Activated naive CD8-positive, alpha-beta T cell treated with anti-CD3 and anti-CD28 coated beads, Interleukin-2, amount 50 U/mL, for 16 hours (primary cell): ENCODE results near the gene CWC22.
A peak's percentile ranks its signal among the peaks of the same experiment; 100 is the strongest.
"Not testable (repeated sequence)": the region's sequence is repeated elsewhere in the genome, so short reads cannot be mapped to it uniquely, and the experiment has no call there.

ENCODE experiments used
- DNase-seq: peaks from one replicate; pipeline ENCODE4 v3.0.0-alpha.2; 2020; ENCODE audit warnings: low read depth, low spot score

CWC22 gene

GRCh38 chr2:180006781-180007579 is at the start of gene CWC22:
TSS of gene CWC22 (minus strand) at chr2:180007297. CDS start at chr2:179993341, 13,956 bp downstream.
- DNase-seq, result peak; percentile 64

GRCh38 chr2:180056367-180057118 is 49.4 kb upstream of the CWC22 start:
- DNase-seq, result no peak

GRCh38 chr2:180054576-180054975 is 47.5 kb upstream of the CWC22 start:
- not testable (repeated sequence) for DNase-seq

GRCh38 chr2:180050246-180050645 is 43.1 kb upstream of the CWC22 start:
- no peak for DNase-seq

GRCh38 chr2:180048251-180048650 is 41.2 kb upstream of the CWC22 start:
- no peak for DNase-seq

- DNase-seq, result no peak
Measured at GRCh38 chr2:180046776-180047175, 39.7 kb upstream of the CWC22 start.

GRCh38 chr2:180046202-180046601 is 39.1 kb upstream of the CWC22 start:
- no peak for DNase-seq

- DNase-seq, result no peak
Measured at GRCh38 chr2:180040146-180040925, 33.2 kb upstream of the CWC22 start.

- DNase-seq, result no peak
Measured at GRCh38 chr2:180038997-180039396, 31.9 kb upstream of the CWC22 start.

GRCh38 chr2:180033993-180034894 is 27.1 kb upstream of the CWC22 start:
- no peak for DNase-seq

- DNase-seq, result no peak
Measured at GRCh38 chr2:180029575-180029974, 22.5 kb upstream of the CWC22 start.

- DNase-seq, result no peak
Measured at GRCh38 chr2:180021850-180022249, 14.8 kb upstream of the CWC22 start.

GRCh38 chr2:180017784-180018183 is 10.7 kb upstream of the CWC22 start:
- no peak for DNase-seq

- no peak for DNase-seq
Measured at GRCh38 chr2:180016937-180017336, 9.8 kb upstream of the CWC22 start.

GRCh38 chr2:180015951-180016709 is 9.0 kb upstream of the CWC22 start:
- DNase-seq, result no peak

GRCh38 chr2:180012523-180012922 is 5.4 kb upstream of the CWC22 start:
- no peak for DNase-seq

- no peak for DNase-seq
Measured at GRCh38 chr2:180010701-180011100, 3.6 kb upstream of the CWC22 start.

- DNase-seq, result no peak
Measured at GRCh38 chr2:180006231-180006630, 866 bp downstream of the CWC22 start.

- not testable (repeated sequence) for DNase-seq
Measured at GRCh38 chr2:180005465-180005864, 1.6 kb downstream of the CWC22 start.

GRCh38 chr2:180004731-180005130 is 2.4 kb downstream of the CWC22 start:
- DNase-seq, result no peak
